Heart left ventricle (tissue), 16 donors: Measurements from ENCODE around the gene ITIH5. TPM values are rescaled to one million over a fixed set of nuclear protein-coding genes. Genes with fewer than 3 reads are reported as not detected.

Experiments used
- ATAC-seq, 4 donors: fragments of 200-7000 bp; cut with Tn5 transposase; one replicate each; pipeline ENCODE4 v1.9.1; 2020 to 2022; ENCODE audit warnings: moderate library complexity in 4 of 4, mild to moderate bottlenecking in 3 of 4, moderate number of reproducible peaks in 1 of 4
- DNase-seq, 5 donors: peaks; one replicate each; pipeline ENCODE4 v3.0.0-alpha.2; 2020
- H3K27ac ChIP-seq, 12 donors: fragments of 200-600 bp; sonication (generic) in 4 of 12; one replicate each; pipeline versions ENCODE4 v1.5.0 to v1.8.0; 2016 to 2022; ENCODE audit warnings: mild to moderate bottlenecking in 2 of 12
- H3K27me3 ChIP-seq, 9 donors: fragments of 200-600 bp; sonication (generic) in 2 of 9; one replicate each; pipeline versions ENCODE4 v1.5.1 to v1.8.0; 2016 to 2022; ENCODE audit warnings: mild to moderate bottlenecking in 3 of 9
- H3K36me3 ChIP-seq, 9 donors: fragments of 200-600 bp; sonication (generic) in 2 of 9; one replicate each; pipeline versions ENCODE4 v1.5.0 to v1.8.0; 2018 to 2022; ENCODE audit warnings: mild to moderate bottlenecking in 2 of 9
- H3K4me1 ChIP-seq, 12 donors: fragments of 200-600 bp; sonication (generic) in 4 of 12; one replicate each; pipeline versions ENCODE4 v1.5.0 to v1.8.0; 2016 to 2022; ENCODE audit warnings: mild to moderate bottlenecking in 3 of 12
- H3K4me3 ChIP-seq, 12 donors: fragments of 200-600 bp; sonication (generic) in 4 of 12; one replicate each; pipeline versions ENCODE4 v1.5.0 to v1.8.0; 2017 to 2022; ENCODE audit warnings: mild to moderate bottlenecking in 9 of 12, moderate library complexity in 4 of 12
- H3K9me3 ChIP-seq, 12 donors: fragments of 200-600 bp; sonication (generic) in 4 of 12; one replicate each; pipeline versions ENCODE4 v1.5.0 to v1.8.0; 2016 to 2022; ENCODE audit warnings: mild to moderate bottlenecking in 1 of 12
- CTCF ChIP-seq, 12 donors: fragments of 200-600 bp; sonication (generic) in 4 of 12; IDR thresholded peaks; one replicate each; pipeline versions ENCODE4 v1.5.0 to v1.8.0; 2018 to 2022; ENCODE audit warnings: antibody characterized with exemption in 12 of 12, mild to moderate bottlenecking in 5 of 12
- POLR2A ChIP-seq, 2 donors: fragments of 450-650 bp; IDR thresholded peaks; one replicate each; pipeline ENCODE4 v1.6.1; 2017; ENCODE audit warnings: antibody characterized with exemption in 2 of 2, mild to moderate bottlenecking in 2 of 2, moderate library complexity in 2 of 2
- WGBS, 4 donors: extraction: QIAGEN DNeasy Blood & Tissue Kit in 2 of 4; methylation state at CpG; one replicate each; pipeline versions ENCODE4 v1.1.5 to v1.1.7; 2013 to 2018; 5-methylcytosine and 5-hydroxymethylcytosine counted together
- intact Hi-C, 10 donors: fragments of 100-400 bp; cut with DNase I; formaldehyde crosslinking; loops; one replicate each; pipeline versions ENCODE4 v1.11.1 to v1.14.2; 2022
- polyA plus RNA-seq, 2 donors: library from polyadenylated mRNA; stranded (reverse); fragments of 200-250 nt; gene quantifications; one replicate each; pipeline ENCODE4 v1.2.3, GENCODE V29; 2013
- total RNA-seq, 9 donors: library from RNA; depleted of rRNA in 2 of 9; stranded (reverse); fragments of >200 nt in 2 of 9; fragmentation: NEBNext Ultra II Directional in 3 of 9; extraction: Animal tissue kit (Norgen Biotek cat#: 25700) in 3 of 9; gene quantifications; one replicate each; pipeline versions ENCODE4 v1.1.0 to v1.2.4, GENCODE V29; 2016 to 2023
- donor health status: ischemic (EF 13 %, LVEDD 7.1; RV severe dilation, severe dysfunction).
- donor health status: healthy with polysubstance abuse.
- donor health status: DM: no; HTN: yes; CAD: no.
- donor health status: DM: no; HTN: no; CAD: no.
- donor health status: ischemic (EF 25% LVEDD 6.9; RV normal size, moderate dysfunction).
- donor health status: ischemic (EF 25% LVEDD 5.7; RV mildly dilated, moderate dysfunction).
- donor health status: healthy.
- donor health status: DM: yes; HTN: yes; CAD: no.
- donor health status: ischemic (EF 35%, LVEDD 5.7; RV mildly dilated, moderate dysfunction).
- donor health status: nonischemic (EF 11% LVEDD 7.7; RV severe dilation, severe dysfunction).
- donor health status: DM: yes; HTN: yes; CAD: no.
- donor health status: PGD.
- donor health status: ischemic (EF 29% LVEDD 5.4; RV normal size, mild dysfunction).
- donor health status: nonischemic (EF 23%, LVEDD 6.1; RV moderate dilation, normal function).

Gene ITIH5
- total and polyA plus RNA-seq, 11 donors, result 2.7 to 20.4 (median 7.1) TPM

DNA sequence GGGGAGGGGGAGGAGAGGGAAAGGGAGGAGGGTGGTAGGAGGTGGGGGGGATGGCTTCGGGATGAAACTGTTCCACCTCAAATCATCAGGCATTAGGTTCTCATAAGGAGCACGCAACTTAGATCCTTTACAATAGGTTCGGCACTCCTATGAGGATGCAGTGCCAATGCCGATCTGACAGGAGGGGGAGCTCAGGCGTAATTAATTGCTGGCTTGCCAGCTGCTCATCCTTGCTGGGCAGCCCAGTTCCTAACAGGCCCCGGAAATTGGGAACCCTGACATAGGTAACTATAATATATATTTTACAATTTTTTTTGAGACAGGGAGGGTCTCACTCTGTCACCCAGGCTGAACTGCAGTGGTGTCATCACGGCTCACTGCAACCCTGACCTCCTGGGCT is 137.1 kb downstream of the ITIH5 start:
- intact Hi-C loops, result loop anchor here (1.0 to 10.0 kb wide), 10 partner anchors 75 to 1773 kb away; no protein-coding TSS in a partner anchor
- H3K27me3 ChIP-seq, result peaks cover 0 to 10% (median 0%) of the 10 kb centered on the region in 9 donors
- H3K4me3 ChIP-seq, result no peak overlapping the region
- no peaks in the 10 kb centered on the region for H3K4me1 ChIP-seq
- DNase-seq (peak in 2 of 5 donors; percentile 32 to 48), ATAC-seq (peak; percentile 61 to 84 (median 76))
- no peak overlapping the region for H3K27ac ChIP-seq
- no peaks in the 10 kb centered on the region for H3K9me3 ChIP-seq
- no peaks in the 10 kb centered on the region for H3K36me3 ChIP-seq
- TF ChIP-seq POLR2A (IDR thresholded peaks at IDR 0.05) (no peak), CTCF (IDR thresholded peaks at IDR 0.05) (peak in 11 of 12 donors; percentile 17 to 62 (median 47))
- WGBS, 4 donors, result 25 to 42% (median 32%) methylated on average over 7 of the region's 7 CpGs

DNA sequence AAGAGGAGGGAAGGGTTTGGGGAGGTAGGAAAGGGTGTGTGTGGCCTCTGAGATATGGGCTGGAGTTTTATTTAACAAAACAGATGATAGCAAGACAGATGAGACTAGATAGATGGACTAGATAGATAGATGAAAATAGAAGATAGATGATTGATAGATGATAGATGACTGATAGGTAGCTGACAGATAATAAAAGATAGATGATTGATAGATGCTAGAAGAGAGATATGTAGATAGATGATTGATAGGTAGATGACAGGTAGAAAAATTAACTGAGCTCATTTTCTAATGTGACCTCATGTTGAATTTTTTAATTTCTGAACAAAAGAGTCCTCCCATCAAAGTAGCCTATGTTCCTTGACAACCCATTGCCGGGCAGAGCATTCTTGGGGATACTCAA is 139.3 kb downstream of the ITIH5 start:
- Histone ChIP-seq H3K4me3 (no peak overlapping the region), H3K36me3 (no peaks in the 10 kb centered on the region), H3K27ac (no peak overlapping the region), H3K9me3 (no peaks in the 10 kb centered on the region), H3K27me3 (peaks cover 0 to 24% (median 0%) of the 10 kb centered on the region in 9 donors), H3K4me1 (no peaks in the 10 kb centered on the region)
- TF ChIP-seq CTCF (IDR thresholded peaks at IDR 0.05) (no peak), POLR2A (IDR thresholded peaks at IDR 0.05) (no peak)
- DNase-seq, result no peak
- WGBS, 4 donors, result 88 to 100% (median 95%) methylated on average over 1 of the region's 1 CpG
- no peak for ATAC-seq
- intact Hi-C loops, result loop anchor here in 9 of 10 donors (1.0 to 10.0 kb wide), 7 partner anchors 89 to 1775 kb away; no protein-coding TSS in a partner anchor

GRCh38 chr10:7526017-7526400 is 140.8 kb downstream of the ITIH5 start:
- Histone ChIP-seq H3K27ac (no peak overlapping the region), H3K27me3 (peaks cover 0 to 28% (median 0%) of the 10 kb centered on the region in 9 donors), H3K9me3 (no peaks in the 10 kb centered on the region), H3K4me1 (no peaks in the 10 kb centered on the region), H3K36me3 (no peaks in the 10 kb centered on the region), H3K4me3 (no peak overlapping the region)
- 80 to 85% (median 84%) methylated on average over 19 of the region's 19 CpGs for WGBS, 4 donors
- no peak for TF ChIP-seq CTCF (IDR thresholded peaks at IDR 0.05)
- TF ChIP-seq POLR2A (IDR thresholded peaks at IDR 0.05), result no peak
- ATAC-seq (no peak), DNase-seq (no peak)
- intact Hi-C loops, result loop anchor here in 9 of 10 donors (2.0 to 10.0 kb wide), 6 partner anchors 91 to 1776 kb away; no protein-coding TSS in a partner anchor

- Histone ChIP-seq H3K9me3 (no peaks in the 10 kb centered on the region), H3K4me3 (no peak overlapping the region), H3K36me3 (no peaks in the 10 kb centered on the region), H3K4me1 (no peaks in the 10 kb centered on the region), H3K27ac (no peak overlapping the region), H3K27me3 (peaks cover 0 to 28% (median 0%) of the 10 kb centered on the region in 9 donors)
- no peak for TF ChIP-seq POLR2A (IDR thresholded peaks at IDR 0.05)
- TF ChIP-seq CTCF (IDR thresholded peaks at IDR 0.05), result peak; percentile 61 to 89 (median 84)
- intact Hi-C loops, result loop anchor here (1.0 to 10.0 kb wide), 8 partner anchors 91 to 1777 kb away; no protein-coding TSS in a partner anchor
- 41 to 43% (median 42%) methylated on average over 16 of the region's 16 CpGs for WGBS, 4 donors
- DNase-seq (peak in 4 of 5 donors; percentile 43 to 66 (median 50)), ATAC-seq (peak; percentile 61 to 87 (median 81))
These were observed 141.3 kb downstream of the ITIH5 start for GRCh38 chr10:7525314-7526016.
